Panc1 (cell line): ENCODE results near the gene MYT1. TPM values are rescaled to one million over a fixed set of nuclear protein-coding genes. Genes with fewer than 3 reads are reported as not detected.

Experiments
- ATAC-seq: fragments of 200-7000 bp; cut with Tn5 transposase; 2 replicates; pipeline ENCODE4 v1.9.1; 2020; ENCODE audit warnings: mild to moderate bottlenecking, moderate library complexity
- BruUV-seq: library from RNA; stranded (reverse); fragments of 400-500 nt; replicated peaks from 2 replicates; lab custom pipeline; 2021; lab: Mats Ljungman, UMichigan
- CTCF ChIA-PET: fragments of 300-600 bp; sonication (Branson Sonifier 250); formaldehyde crosslinking; loops from one replicate; lab custom pipeline; 2022; ENCODE audit warnings: antibody characterized with exemption; lab: Charles Lee
- POLR2A ChIA-PET: fragments of 300-600 bp; sonication (Branson Sonifier 250); formaldehyde crosslinking; loops from one replicate; lab custom pipeline; 2022; ENCODE audit warnings: antibody characterized with exemption; lab: Charles Lee
- DNase-seq: peaks from one replicate; pipeline ENCODE4 v3.0.0-alpha.2; 2010; ENCODE audit warnings: low read depth, low spot score
- H3K27ac ChIP-seq: 2 replicates; pipeline ENCODE4 v1.5.1; 2011; ENCODE audit warnings: mild to moderate bottlenecking, low read length, inconsistent platforms
- H3K27me3 ChIP-seq: fragments of 200-500 bp; sonication (Bioruptor generic); 2 replicates; pipeline ENCODE4 v1.6.0; 2014; ENCODE audit warnings: low read length, inconsistent platforms; ENCODE audit not compliant: control insufficient read depth, insufficient read depth
- H3K36me3 ChIP-seq: fragments of 200-500 bp; sonication (Bioruptor generic); 2 replicates; pipeline ENCODE4 v1.5.1; 2014; ENCODE audit warnings: inconsistent platforms, mild to moderate bottlenecking, low read length, moderate library complexity; ENCODE audit not compliant: control insufficient read depth, insufficient read depth
- H3K4me1 ChIP-seq: 2 replicates; pipeline ENCODE4 v1.5.1; 2011; ENCODE audit warnings: inconsistent platforms, mild to moderate bottlenecking, low read length, moderate library complexity; ENCODE audit not compliant: control insufficient read depth, insufficient read depth
- H3K4me3 ChIP-seq, 2 experiments: 2 replicates each; pipeline ENCODE4 v1.5.1; 2011 to 2012; ENCODE audit warnings: low read depth in 2 of 2, low read length in 2 of 2, mild to moderate bottlenecking in 2 of 2, inconsistent platforms in 1 of 2, moderate library complexity in 1 of 2
- H3K9me3 ChIP-seq: fragments of 200-500 bp; sonication (Bioruptor generic); 2 replicates; pipeline ENCODE4 v1.5.1; 2014; ENCODE audit warnings: low read depth, mild to moderate bottlenecking, inconsistent platforms, low read length, moderate library complexity; ENCODE audit not compliant: control insufficient read depth, insufficient read depth
- CTCF ChIP-seq: fragments of 450-650 bp; IDR thresholded peaks from 2 replicates; pipeline ENCODE4 v1.5.1; 2017; ENCODE audit warnings: mild to moderate bottlenecking
- POLR2AphosphoS5 ChIP-seq: IDR thresholded peaks from 2 replicates; pipeline ENCODE4 v1.6.1; 2012; ENCODE audit warnings: mild to moderate bottlenecking, low read depth, low read length, moderate library complexity
- REST ChIP-seq, 2 experiments: IDR thresholded peaks; 2 replicates each; pipeline ENCODE4 v1.6.1; 2011 to 2012; ENCODE audit warnings: low read depth in 2 of 2, control low read depth in 1 of 2, low read length in 1 of 2, mild to moderate bottlenecking in 1 of 2, moderate library complexity in 1 of 2; ENCODE audit not compliant: insufficient read depth in 1 of 2
- SIN3A ChIP-seq: IDR thresholded peaks from 2 replicates; pipeline ENCODE4 v1.6.1; 2012; ENCODE audit warnings: low read depth, mild to moderate bottlenecking, low read length, moderate library complexity, borderline replicate concordance; ENCODE audit not compliant: insufficient read depth
- TCF7L2 ChIP-seq: IDR thresholded peaks from 2 replicates; pipeline ENCODE4 v1.6.1; 2011; ENCODE audit warnings: mild to moderate bottlenecking, low read depth, low read length, inconsistent platforms
- in situ Hi-C: cut with HindIII; loops from 2 replicates; pipeline ENCODE4 v1.10.0; 2016; ENCODE audit warnings: low sequenced_read_pairs, low pct_unique_long_range_greater_than_20kb
- intact Hi-C: fragments of 100-400 bp; cut with micrococcal nuclease; formaldehyde crosslinking; loops from one replicate; pipeline ENCODE4 v1.10.0; 2022; ENCODE audit not compliant: unreplicated experiment
- total RNA-seq: library from RNA; stranded (reverse); gene quantifications from one replicate; pipeline ENCODE4 v1.2.1, GENCODE V29; 2021; ENCODE audit not compliant: unreplicated experiment

MYT1 gene
- total RNA-seq, 1 experiment from 2014 or later = 0.41 TPM

GRCh38 chr20:64139199-64140060, 24.8 kb upstream of the MYT1 start:
- ChIA-PET POLR2A (no interaction called here), CTCF (no interaction called here)
- BruUV-seq = no TSS peak
- H3K4me1 ChIP-seq = no peaks in the 10 kb centered on the region
- H3K4me3 ChIP-seq = no peak overlapping the region
- H3K9me3 ChIP-seq = no peaks in the 10 kb centered on the region
- ATAC-seq (no peak), DNase-seq (no peak)
- no peaks in the 10 kb centered on the region for H3K36me3 ChIP-seq
- in situ Hi-C loops = no loop called here
- TF ChIP-seq TCF7L2 (no peak), SIN3A (no peak), POLR2AphosphoS5 (no peak), CTCF (no peak), REST (IDR thresholded peaks at IDR 0.05; ENCODE audit: insufficient read depth in 1 of 2, low read depth in 2 of 2, low read length in 1 of 2) (no peak)
- intact Hi-C loops = no loop called here
- H3K27me3 ChIP-seq = no peaks in the 10 kb centered on the region
- H3K27ac ChIP-seq = no peak overlapping the region

- H3K9me3 ChIP-seq = no peaks in the 10 kb centered on the region
- BruUV-seq = no TSS peak
- no peak overlapping the region for H3K27ac ChIP-seq
- CTCF ChIA-PET = no interaction called here
- ATAC-seq (no peak), DNase-seq (no peak)
- H3K27me3 ChIP-seq = no peaks in the 10 kb centered on the region
- in situ Hi-C loops = no loop called here
- POLR2A ChIA-PET = interaction anchor here (0.6 kb wide), 1 partner anchor 108 kb away, joined by 3 read pairs; no protein-coding TSS in a partner anchor
- no peaks in the 10 kb centered on the region for H3K4me1 ChIP-seq
- H3K36me3 ChIP-seq = no peaks in the 10 kb centered on the region
- intact Hi-C loops = no loop called here
- no peak for TF ChIP-seq TCF7L2
- no peak for TF ChIP-seq CTCF
- no peak for TF ChIP-seq SIN3A
- TF ChIP-seq REST (IDR thresholded peaks at IDR 0.05; ENCODE audit: insufficient read depth in 1 of 2, low read depth in 2 of 2, low read length in 1 of 2) = no peak
- TF ChIP-seq POLR2AphosphoS5 = no peak
- H3K4me3 ChIP-seq = no peak overlapping the region
These were observed 24.0 kb upstream of the MYT1 start for GRCh38 chr20:64140061-64140931.
